Measurements from ENCODE around the gene ZNF451. TPM values are rescaled to one million over a fixed set of nuclear protein-coding genes. Genes with fewer than 3 reads are reported as not detected.

The ZNF451 gene
- polyA plus RNA-seq, 1 experiment = 12.4 TPM

- Histone ChIP-seq H3K27me3 (ENCODE audit: control insufficient read depth, insufficient read depth, low read length) (no peaks in the 10 kb centered on the region), H3K36me3 (ENCODE audit: control insufficient read depth, insufficient read depth, low read length) (no peaks in the 10 kb centered on the region; the same call in none of the 2 replicates), H3K4me3 (ENCODE audit: low read depth, low read length) (no peak overlapping the region)
- TF ChIP-seq CTCF (IDR thresholded peaks at IDR 0.05; ENCODE audit: insufficient read depth, low read depth, low read length) = no peak
- DNase-seq (ENCODE audit: low read depth) = no peak
- ChIA-PET POLR2A (no interaction called here), CTCF (interaction anchor here (1.7 kb wide), 1 partner anchor 25 kb away, joined by 3 read pairs; no protein-coding TSS in a partner anchor)
Measured at GRCh38 chr6:57137350-57137749, 47.4 kb downstream of the ZNF451 start.

- POLR2A ChIA-PET = no interaction called here
- H3K4me3 ChIP-seq (ENCODE audit: low read depth, low read length) = no peak overlapping the region
- H3K27me3 ChIP-seq (ENCODE audit: control insufficient read depth, insufficient read depth, low read length) = no peaks in the 10 kb centered on the region
- no peak for TF ChIP-seq CTCF (IDR thresholded peaks at IDR 0.05; ENCODE audit: insufficient read depth, low read depth, low read length)
- no peak for DNase-seq (ENCODE audit: low read depth)
- H3K36me3 ChIP-seq (ENCODE audit: control insufficient read depth, insufficient read depth, low read length) = no peaks in the 10 kb centered on the region; the same call in none of the 2 replicates
- CTCF ChIA-PET = interaction anchor here (1.7 kb wide), 1 partner anchor 24 kb away, joined by 3 read pairs; no protein-coding TSS in a partner anchor
Measured at GRCh38 chr6:57138026-57138425, 48.0 kb downstream of the ZNF451 start.

- no peaks in the 10 kb centered on the region; the same call in 1 of the 2 replicates for H3K36me3 ChIP-seq (ENCODE audit: control insufficient read depth, insufficient read depth, low read length)
- H3K4me3 ChIP-seq (ENCODE audit: low read depth, low read length) = no peak overlapping the region
- no peak for TF ChIP-seq CTCF (IDR thresholded peaks at IDR 0.05; ENCODE audit: insufficient read depth, low read depth, low read length)
- no peaks in the 10 kb centered on the region for H3K27me3 ChIP-seq (ENCODE audit: control insufficient read depth, insufficient read depth, low read length)
- no peak for DNase-seq (ENCODE audit: low read depth)
- CTCF ChIA-PET = no interaction called here
- POLR2A ChIA-PET = no interaction called here
Measured at GRCh38 chr6:57141451-57142177, 51.6 kb downstream of the ZNF451 start.

- no peaks in the 10 kb centered on the region for H3K27me3 ChIP-seq (ENCODE audit: control insufficient read depth, insufficient read depth, low read length)
- no peak for DNase-seq (ENCODE audit: low read depth)
- CTCF ChIA-PET = no interaction called here
- H3K4me3 ChIP-seq (ENCODE audit: low read depth, low read length) = no peak overlapping the region
- H3K36me3 ChIP-seq (ENCODE audit: control insufficient read depth, insufficient read depth, low read length) = no peaks in the 10 kb centered on the region; the same call in 1 of the 2 replicates
- no peak for TF ChIP-seq CTCF (IDR thresholded peaks at IDR 0.05; ENCODE audit: insufficient read depth, low read depth, low read length)
- POLR2A ChIA-PET = no interaction called here
Measured at GRCh38 chr6:57142178-57142525, 52.2 kb downstream of the ZNF451 start.

DNA sequence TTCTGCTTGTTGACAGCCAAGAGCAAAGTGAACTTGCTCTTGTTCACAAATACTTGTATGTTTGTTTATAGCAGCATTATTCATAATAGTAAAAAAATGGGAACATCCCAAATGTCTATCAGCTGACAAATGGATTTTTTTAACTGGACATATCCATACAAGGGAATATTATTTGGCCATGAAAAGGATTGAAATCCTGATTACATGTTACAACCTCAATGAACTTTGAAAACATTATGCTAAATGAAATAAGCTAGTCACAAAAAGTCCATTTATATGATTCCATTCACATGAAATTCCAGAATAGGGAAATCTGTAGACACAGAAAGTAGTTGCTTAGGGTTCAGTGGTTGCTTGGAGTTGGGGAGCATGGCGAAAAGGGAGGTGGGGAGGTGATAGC is 53.7 kb downstream of the ZNF451 start:
- H3K36me3 ChIP-seq (ENCODE audit: control insufficient read depth, insufficient read depth, low read length) = no peaks in the 10 kb centered on the region; the same call in 1 of the 2 replicates
- no peaks in the 10 kb centered on the region for H3K27me3 ChIP-seq (ENCODE audit: control insufficient read depth, insufficient read depth, low read length)
- no peak overlapping the region for H3K4me3 ChIP-seq (ENCODE audit: low read depth, low read length)
- CTCF ChIA-PET = interaction anchor here (1.1 kb wide), 1 partner anchor 29 kb away, joined by 4 read pairs; no protein-coding TSS in a partner anchor
- POLR2A ChIA-PET = no interaction called here
- no peak for DNase-seq (ENCODE audit: low read depth)
- TF ChIP-seq CTCF (IDR thresholded peaks at IDR 0.05; ENCODE audit: insufficient read depth, low read depth, low read length) = no peak

Data from BJ (cell line).